Transverse colon (tissue), 4 donors: ENCODE measurements around the gene PALMD. TPM values are rescaled to one million over a fixed set of nuclear protein-coding genes. Genes with fewer than 3 reads are reported as not detected.

Experiments used
- DNase-seq: peaks from one replicate; pipeline ENCODE4 v3.0.0-alpha.2; 2019
- H3K27ac ChIP-seq, 4 donors: fragments of 200-600 bp; sonication (generic); 2 replicates each; pipeline ENCODE4 v1.5.1; 2016 to 2018; ENCODE audit warnings: inconsistent platforms in 4 of 4
- H3K27me3 ChIP-seq: fragments of 200-600 bp; sonication (generic); 2 replicates; pipeline ENCODE4 v1.5.1; 2017; ENCODE audit warnings: inconsistent platforms
- H3K36me3 ChIP-seq, 4 donors: fragments of 200-600 bp; sonication (generic); 2 replicates each; pipeline ENCODE4 v1.5.1; 2017 to 2019; ENCODE audit warnings: inconsistent platforms in 4 of 4
- H3K4me1 ChIP-seq, 4 donors: fragments of 200-600 bp; sonication (generic); 2 replicates each; pipeline ENCODE4 v1.5.1; 2017 to 2020; ENCODE audit warnings: inconsistent platforms in 4 of 4
- H3K4me3 ChIP-seq, 4 donors: fragments of 200-600 bp; sonication (generic); 1 replicate in 1 of 4; 2 replicates in 3 of 4; pipeline versions ENCODE4 v1.5.1 to v1.6.1; 2017 to 2019; ENCODE audit warnings: inconsistent platforms in 4 of 4
- H3K9me3 ChIP-seq, 2 donors: fragments of 200-600 bp; sonication (generic); 2 replicates each; pipeline ENCODE4 v1.5.1; 2017 to 2019; ENCODE audit warnings: inconsistent platforms in 2 of 2
- CTCF ChIP-seq, 5 experiments: fragments of 200-600 bp in 3 of 5; fragments of 450-650 bp in 2 of 5; sonication (generic) in 3 of 5; IDR thresholded peaks; 1 replicate in 2 of 5; 2 replicates in 3 of 5; pipeline ENCODE4 v1.5.1; 2016 to 2017; ENCODE audit warnings: antibody characterized with exemption in 5 of 5, inconsistent platforms in 3 of 5, mild to moderate bottlenecking in 2 of 5, moderate library complexity in 1 of 5
- EP300 ChIP-seq: sonication (generic); formaldehyde crosslinking; IDR thresholded peaks from one replicate; pipeline ENCODE4 v1.6.1; 2017; ENCODE audit warnings: antibody characterized with exemption, low read depth
- POLR2A ChIP-seq: fragments of 450-650 bp; IDR thresholded peaks from one replicate; pipeline ENCODE4 v1.6.1; 2016; ENCODE audit warnings: antibody characterized with exemption, mild to moderate bottlenecking, moderate library complexity
- POLR2AphosphoS5 ChIP-seq, 3 donors: sonication (generic); formaldehyde crosslinking; IDR thresholded peaks; one replicate each; pipeline ENCODE4 v1.6.1; 2016; ENCODE audit warnings: antibody characterized with exemption in 3 of 3
- WGBS, 2 donors: methylation state at CpG; one replicate each; pipeline ENCODE4 v1.1.5; 2018; ENCODE audit warnings: low coverage in 1 of 2; 5-methylcytosine and 5-hydroxymethylcytosine counted together
- in situ Hi-C, 4 donors: fragments of 200-750 bp; cut with MboI; loops; one replicate each; pipeline versions ENCODE4 v1.15.0 to v1.15.1; 2017; ENCODE audit warnings: low sequenced_read_pairs in 3 of 4, low pct_ligation_motif_present in 1 of 4, low pct_unique_long_range_greater_than_20kb in 1 of 4
- intact Hi-C: fragments of 100-400 bp; cut with DNase I; formaldehyde crosslinking; loops from one replicate; pipeline ENCODE4 v1.15.1; 2023; ENCODE audit warnings: low total_unique reads
- total RNA-seq, 4 donors: library from RNA; depleted of rRNA; stranded (reverse); fragments of >200 nt; gene quantifications; one replicate each; pipeline ENCODE4 v1.1.0, GENCODE V29; 2016

Gene PALMD
- total RNA-seq, 4 donors from 2014 or later: 1.9 to 4.4 (median 2.9) TPM

GRCh38 chr1:99676876-99677275, 31.0 kb downstream of the PALMD start:
- H3K9me3 ChIP-seq: no peaks in the 10 kb centered on the region
- intact Hi-C loops (no loop called here), in situ Hi-C loops (loop anchor here in 2 of 4 donors (25.0 kb wide), 1 partner anchor 490 kb away; no protein-coding TSS in a partner anchor)
- DNase-seq: no peak
- H3K36me3 ChIP-seq: no peaks in the 10 kb centered on the region
- TF ChIP-seq POLR2A: no peak
- TF ChIP-seq EP300: no peak
- TF ChIP-seq CTCF (IDR thresholded peaks at IDR 0.05): no peak
- no peak for TF ChIP-seq POLR2AphosphoS5 (IDR thresholded peaks at IDR 0.05)
- H3K4me1 ChIP-seq: no peaks in the 10 kb centered on the region
- H3K27ac ChIP-seq: no peak overlapping the region
- H3K4me3 ChIP-seq: no peak overlapping the region
- no peaks in the 10 kb centered on the region for H3K27me3 ChIP-seq

DNA sequence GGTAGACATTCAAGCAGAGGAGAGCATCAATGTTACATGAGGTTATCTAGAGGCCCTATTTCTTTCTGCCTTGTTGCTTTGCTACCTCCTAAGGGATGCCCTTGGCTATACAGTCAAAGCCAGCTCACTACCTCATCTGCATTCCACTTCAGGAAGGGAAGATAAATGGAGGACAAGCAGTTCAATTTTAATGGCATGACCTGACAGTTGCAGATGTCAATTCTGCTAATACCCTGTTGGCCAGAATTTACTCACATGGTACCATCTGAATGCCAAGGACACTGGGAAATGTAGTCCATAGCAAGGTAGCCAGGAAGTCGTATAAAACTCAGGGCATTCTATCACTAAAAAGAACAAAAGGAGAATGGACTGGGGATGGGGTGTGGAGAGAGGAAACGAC, 31.5 kb downstream of the PALMD start:
- Histone ChIP-seq H3K36me3 (no peaks in the 10 kb centered on the region), H3K9me3 (no peaks in the 10 kb centered on the region), H3K4me3 (no peak overlapping the region), H3K4me1 (no peaks in the 10 kb centered on the region), H3K27ac (no peak overlapping the region), H3K27me3 (no peaks in the 10 kb centered on the region)
- intact Hi-C loops: no loop called here
- in situ Hi-C loops: loop anchor here in 2 of 4 donors (25.0 kb wide), 1 partner anchor 490 kb away; no protein-coding TSS in a partner anchor
- no peak for DNase-seq
- TF ChIP-seq EP300: no peak
- TF ChIP-seq CTCF (IDR thresholded peaks at IDR 0.05): no peak
- TF ChIP-seq POLR2A: no peak
- 85 to 95% methylated on average over 2 of the region's 2 CpGs for WGBS, 2 donors

DNA sequence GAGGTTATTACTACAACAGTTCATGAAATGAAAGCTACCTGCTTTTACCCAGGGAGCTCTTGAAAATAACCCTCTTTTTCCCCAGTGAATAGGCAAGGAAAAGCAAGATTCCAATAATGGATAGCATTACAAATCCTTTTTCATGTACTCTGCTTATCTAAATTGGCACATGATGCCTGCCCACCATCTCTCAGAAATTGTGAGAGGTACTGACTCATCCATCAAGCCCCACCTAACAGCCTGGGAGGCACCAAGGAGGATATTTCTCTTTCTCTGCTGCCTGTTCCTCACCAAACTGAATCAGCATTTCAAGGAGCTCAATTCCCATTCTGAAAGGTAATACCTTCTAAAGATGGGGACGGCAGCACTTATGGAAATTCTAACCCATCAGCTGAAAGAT, 34.4 kb downstream of the PALMD start:
- in situ Hi-C loops (loop anchor here in 2 of 4 donors (25.0 kb wide), 1 partner anchor 493 kb away; no protein-coding TSS in a partner anchor), intact Hi-C loops (no loop called here)
- DNase-seq: no peak
- Histone ChIP-seq H3K4me1 (no peaks in the 10 kb centered on the region), H3K4me3 (no peak overlapping the region), H3K9me3 (no peaks in the 10 kb centered on the region), H3K27ac (no peak overlapping the region), H3K36me3 (no peaks in the 10 kb centered on the region), H3K27me3 (no peaks in the 10 kb centered on the region)
- TF ChIP-seq CTCF (IDR thresholded peaks at IDR 0.05) (no peak), POLR2A (no peak)
- 86% methylated on average over 1 of the region's 1 CpG; no CpG with 5 or more reads in 1 of the 2 donors for WGBS, 2 donors

- Histone ChIP-seq H3K27me3 (no peaks in the 10 kb centered on the region), H3K9me3 (no peaks in the 10 kb centered on the region), H3K27ac (no peak overlapping the region), H3K4me3 (no peak overlapping the region), H3K4me1 (no peaks in the 10 kb centered on the region), H3K36me3 (no peaks in the 10 kb centered on the region)
- WGBS, 2 donors: 70% methylated on average over 3 of the region's 3 CpGs; no CpG with 5 or more reads in 1 of the 2 donors
- TF ChIP-seq POLR2AphosphoS5 (IDR thresholded peaks at IDR 0.05) (no peak), POLR2A (no peak), CTCF (IDR thresholded peaks at IDR 0.05) (no peak), EP300 (no peak)
- intact Hi-C loops (no loop called here), in situ Hi-C loops (loop anchor here in 2 of 4 donors (25.0 kb wide), 1 partner anchor 494 kb away; no protein-coding TSS in a partner anchor)
- no peak for DNase-seq
Measured at GRCh38 chr1:99681583-99681982, 35.7 kb downstream of the PALMD start.
